IPS-NIHi7 (cell line): ENCODE data around the gene FAM187B.
A peak's percentile ranks its signal among the peaks of the same experiment; 100 is the strongest.

ENCODE experiments used
- DNase-seq: peaks from one replicate; pipeline ENCODE4 v3.0.0; 2012; ENCODE audit warnings: mixed read lengths; ENCODE audit errors: extremely low spot score

Gene FAM187B

DNA sequence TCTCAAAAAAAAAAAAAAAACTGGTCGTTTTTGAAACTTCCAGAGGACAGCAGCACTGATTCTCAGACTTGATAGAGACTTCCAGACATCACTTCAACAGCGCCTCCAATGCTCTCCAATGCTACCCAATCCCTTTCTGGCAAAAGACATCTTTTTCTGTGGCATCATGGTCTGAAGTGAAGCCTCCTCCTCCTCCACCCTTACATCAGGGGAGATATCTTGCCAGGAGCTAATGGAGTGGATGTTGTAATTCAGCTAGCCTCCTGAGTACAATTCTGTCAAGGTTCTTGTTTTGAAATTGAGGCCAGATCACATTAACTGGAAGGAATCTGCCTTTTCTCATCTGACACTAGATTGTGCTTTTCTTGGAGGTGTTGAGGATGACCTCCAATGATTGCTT lies 49.8 kb downstream of the FAM187B start:
- DNase-seq = peak; percentile 4

DNA sequence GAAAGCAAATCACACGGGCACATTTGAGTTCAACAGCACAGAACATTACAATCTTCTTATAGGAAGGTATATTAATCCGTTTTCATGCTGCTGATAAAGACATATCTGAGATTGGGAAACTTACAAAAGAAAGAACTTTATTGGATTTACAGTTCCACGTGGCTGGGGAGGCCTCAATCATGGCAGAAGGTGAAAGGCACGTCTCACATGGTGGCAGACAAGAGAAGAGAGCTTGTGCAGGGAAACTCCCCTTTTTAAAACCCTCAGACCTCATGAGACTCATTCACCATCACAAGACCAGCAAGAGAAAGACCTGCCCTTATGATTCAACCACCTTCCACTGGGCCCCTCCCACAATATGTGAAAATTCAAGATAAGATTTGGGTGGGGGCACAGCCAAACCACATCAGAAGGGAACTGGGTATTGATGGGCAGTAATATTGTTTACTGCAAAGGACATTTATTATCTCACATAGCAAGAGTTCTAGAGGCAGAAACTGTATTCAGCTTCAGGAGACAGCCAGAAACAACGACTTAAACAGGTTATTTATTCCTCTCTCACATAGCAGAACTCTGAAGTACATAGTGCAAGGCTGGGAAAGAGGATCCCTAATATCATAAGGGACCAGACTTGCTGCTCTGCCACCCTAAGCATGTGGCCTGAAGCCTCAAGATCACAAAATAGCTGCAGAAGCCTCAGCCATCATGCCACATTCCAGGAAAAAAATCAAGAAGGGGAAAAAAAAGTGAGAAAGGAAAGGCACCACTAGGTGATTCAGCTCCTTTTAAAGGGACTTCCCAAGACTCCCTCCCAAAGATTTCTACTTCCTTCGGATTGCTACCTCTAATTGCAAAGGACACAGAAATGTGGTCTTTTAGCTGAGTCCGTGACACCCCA lies 50.9 kb downstream of the FAM187B start:
- no peak for DNase-seq

DNA sequence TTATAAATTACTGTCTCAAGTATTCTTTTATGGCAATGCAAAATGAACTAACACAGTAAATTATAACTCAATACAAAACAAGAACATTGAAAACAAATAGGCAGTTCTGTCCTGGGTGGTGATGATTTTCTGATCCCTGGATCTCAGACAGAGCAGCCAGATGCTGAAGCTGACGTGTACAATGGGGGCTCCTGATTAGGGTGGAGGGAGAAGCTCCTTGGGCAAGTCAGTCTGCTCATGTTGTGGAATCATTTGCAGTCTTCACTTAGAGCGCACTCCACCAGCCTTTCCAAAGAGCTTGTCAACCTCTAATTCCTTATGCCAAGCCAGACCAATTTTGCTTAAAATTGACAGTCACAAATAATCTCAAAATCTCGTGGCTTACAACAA lies 52.4 kb downstream of the FAM187B start:
- no peak for DNase-seq
